Upper lobe of left lung (tissue), 4 donors: ENCODE measurements around the gene MRGPRD.

Experiments
- POLR2AphosphoS5 ChIP-seq, 2 donors: sonication (generic); formaldehyde crosslinking; IDR thresholded peaks; one replicate each; pipeline ENCODE4 v1.5.1; 2017; ENCODE audit warnings: antibody characterized with exemption in 2 of 2
- TF ChIP-seq, protein P1 (sequence below), 6 experiments: fragments of 450-650 bp in 4 of 6; fragments of 200-600 bp in 2 of 6; sonication (generic) in 2 of 6; IDR thresholded peaks; one replicate each; pipeline ENCODE4 v1.5.1; 2016 to 2019; ENCODE audit warnings: antibody characterized with exemption in 6 of 6

GRCh38 chr11:68973219-68973618 lies 7.6 kb downstream of the MRGPRD start:
- TF ChIP-seq, protein P1, sequence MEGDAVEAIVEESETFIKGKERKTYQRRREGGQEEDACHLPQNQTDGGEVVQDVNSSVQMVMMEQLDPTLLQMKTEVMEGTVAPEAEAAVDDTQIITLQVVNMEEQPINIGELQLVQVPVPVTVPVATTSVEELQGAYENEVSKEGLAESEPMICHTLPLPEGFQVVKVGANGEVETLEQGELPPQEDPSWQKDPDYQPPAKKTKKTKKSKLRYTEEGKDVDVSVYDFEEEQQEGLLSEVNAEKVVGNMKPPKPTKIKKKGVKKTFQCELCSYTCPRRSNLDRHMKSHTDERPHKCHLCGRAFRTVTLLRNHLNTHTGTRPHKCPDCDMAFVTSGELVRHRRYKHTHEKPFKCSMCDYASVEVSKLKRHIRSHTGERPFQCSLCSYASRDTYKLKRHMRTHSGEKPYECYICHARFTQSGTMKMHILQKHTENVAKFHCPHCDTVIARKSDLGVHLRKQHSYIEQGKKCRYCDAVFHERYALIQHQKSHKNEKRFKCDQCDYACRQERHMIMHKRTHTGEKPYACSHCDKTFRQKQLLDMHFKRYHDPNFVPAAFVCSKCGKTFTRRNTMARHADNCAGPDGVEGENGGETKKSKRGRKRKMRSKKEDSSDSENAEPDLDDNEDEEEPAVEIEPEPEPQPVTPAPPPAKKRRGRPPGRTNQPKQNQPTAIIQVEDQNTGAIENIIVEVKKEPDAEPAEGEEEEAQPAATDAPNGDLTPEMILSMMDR (IDR thresholded peaks at IDR 0.05), result no peak
- TF ChIP-seq POLR2AphosphoS5 (IDR thresholded peaks at IDR 0.05), result no peak
